SK-N-SH (cell line): Measurements from ENCODE around the gene EIF6.
A peak's percentile ranks its signal among the peaks of the same experiment; 100 is the strongest.

ENCODE experiments used
- CTCF ChIP-seq: fragments of 200-600 bp; sonication (generic); IDR thresholded peaks from 2 replicates; pipeline ENCODE4 v1.6.1; 2017; ENCODE audit warnings: antibody characterized with exemption, mild to moderate bottlenecking, moderate library complexity
- EP300 ChIP-seq, 2 experiments: IDR thresholded peaks; 2 replicates each; pipeline versions ENCODE4 v1.4.0 to v1.6.1; 2012; ENCODE audit warnings: borderline replicate concordance in 1 of 2, low read depth in 1 of 2, low read length in 1 of 2
- FOXJ3 ChIP-seq: sonication (generic); formaldehyde crosslinking; IDR thresholded peaks from 2 replicates; pipeline ENCODE4 v1.5.1; 2020; ENCODE audit warnings: mild to moderate bottlenecking, missing genetic modification reagents
- GABPA ChIP-seq: IDR thresholded peaks from 2 replicates; pipeline ENCODE4 v1.4.0; 2012; ENCODE audit warnings: low read depth, mild to moderate bottlenecking
- IRF3 ChIP-seq: fragments of 150-350 bp; IDR thresholded peaks from 2 replicates; pipeline ENCODE4 v1.6.1; 2016; ENCODE audit warnings: mild to moderate bottlenecking, low read depth, low read length
- JUND ChIP-seq: IDR thresholded peaks from 2 replicates; pipeline ENCODE4 v1.4.0; 2012
- MAX ChIP-seq: IDR thresholded peaks from 2 replicates; pipeline ENCODE4 v1.4.0; 2012; ENCODE audit warnings: low read depth
- POLR2AphosphoS5 ChIP-seq: IDR thresholded peaks from 2 replicates; pipeline ENCODE4 v1.6.1; 2012; ENCODE audit warnings: low read depth, low read length
- RAD21 ChIP-seq: IDR thresholded peaks from 2 replicates; pipeline ENCODE4 v1.6.1; 2012; ENCODE audit warnings: mild to moderate bottlenecking, low read length
- ZBTB33 ChIP-seq: IDR thresholded peaks from 2 replicates; pipeline ENCODE4 v1.4.0; 2012; ENCODE audit warnings: low read depth, borderline replicate concordance
- TF ChIP-seq, protein P1 (sequence below): IDR thresholded peaks from 2 replicates; pipeline ENCODE4 v1.6.1; 2012; ENCODE audit warnings: mild to moderate bottlenecking, low read depth, low read length, moderate library complexity
- TF ChIP-seq, protein P2 (sequence below): IDR thresholded peaks from 2 replicates; pipeline ENCODE4; 2012

DNA sequence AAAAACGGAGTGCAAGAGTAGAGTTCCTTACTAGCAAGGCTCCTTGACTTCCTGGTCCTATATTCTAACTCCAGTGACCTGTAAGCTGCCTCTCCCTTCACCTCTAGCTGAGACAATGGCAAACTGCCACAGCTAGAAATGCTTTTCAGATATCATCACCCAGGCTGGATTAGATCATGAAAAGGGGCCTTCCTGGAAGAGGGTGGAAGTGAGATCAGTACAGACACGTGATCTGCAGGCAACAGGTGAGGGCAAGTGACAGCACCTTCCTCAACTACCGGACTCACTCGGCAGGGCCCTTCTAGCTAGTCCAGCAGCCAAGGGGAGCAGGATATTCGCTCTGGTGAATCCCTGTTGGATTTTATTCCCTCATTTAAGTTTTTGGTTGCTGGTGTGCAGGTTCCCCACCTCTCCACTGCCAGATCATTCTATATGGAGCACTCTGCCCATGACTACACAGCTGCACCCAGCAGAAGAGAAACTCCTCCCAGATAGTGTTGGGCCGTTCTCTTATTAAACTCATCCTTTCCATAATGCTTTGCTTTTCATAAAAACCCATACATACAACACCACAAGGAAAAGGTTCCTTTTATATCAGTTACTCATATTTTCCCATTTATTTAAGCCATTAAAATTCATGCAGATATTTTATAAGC is 34.1 kb upstream of the EIF6 start:
- TF ChIP-seq, protein P1, sequence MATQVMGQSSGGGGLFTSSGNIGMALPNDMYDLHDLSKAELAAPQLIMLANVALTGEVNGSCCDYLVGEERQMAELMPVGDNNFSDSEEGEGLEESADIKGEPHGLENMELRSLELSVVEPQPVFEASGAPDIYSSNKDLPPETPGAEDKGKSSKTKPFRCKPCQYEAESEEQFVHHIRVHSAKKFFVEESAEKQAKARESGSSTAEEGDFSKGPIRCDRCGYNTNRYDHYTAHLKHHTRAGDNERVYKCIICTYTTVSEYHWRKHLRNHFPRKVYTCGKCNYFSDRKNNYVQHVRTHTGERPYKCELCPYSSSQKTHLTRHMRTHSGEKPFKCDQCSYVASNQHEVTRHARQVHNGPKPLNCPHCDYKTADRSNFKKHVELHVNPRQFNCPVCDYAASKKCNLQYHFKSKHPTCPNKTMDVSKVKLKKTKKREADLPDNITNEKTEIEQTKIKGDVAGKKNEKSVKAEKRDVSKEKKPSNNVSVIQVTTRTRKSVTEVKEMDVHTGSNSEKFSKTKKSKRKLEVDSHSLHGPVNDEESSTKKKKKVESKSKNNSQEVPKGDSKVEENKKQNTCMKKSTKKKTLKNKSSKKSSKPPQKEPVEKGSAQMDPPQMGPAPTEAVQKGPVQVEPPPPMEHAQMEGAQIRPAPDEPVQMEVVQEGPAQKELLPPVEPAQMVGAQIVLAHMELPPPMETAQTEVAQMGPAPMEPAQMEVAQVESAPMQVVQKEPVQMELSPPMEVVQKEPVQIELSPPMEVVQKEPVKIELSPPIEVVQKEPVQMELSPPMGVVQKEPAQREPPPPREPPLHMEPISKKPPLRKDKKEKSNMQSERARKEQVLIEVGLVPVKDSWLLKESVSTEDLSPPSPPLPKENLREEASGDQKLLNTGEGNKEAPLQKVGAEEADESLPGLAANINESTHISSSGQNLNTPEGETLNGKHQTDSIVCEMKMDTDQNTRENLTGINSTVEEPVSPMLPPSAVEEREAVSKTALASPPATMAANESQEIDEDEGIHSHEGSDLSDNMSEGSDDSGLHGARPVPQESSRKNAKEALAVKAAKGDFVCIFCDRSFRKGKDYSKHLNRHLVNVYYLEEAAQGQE, result no peak
- TF ChIP-seq CTCF (no peak), POLR2AphosphoS5 (peak; percentile 62; the same call in 1 of the 2 replicates), EP300 (IDR thresholded peaks at IDR 0.05; ENCODE audit: borderline replicate concordance in 1 of 2, low read depth in 1 of 2, low read length in 1 of 2) (peak in 1 of 2 experiments; percentile 81; a peak in 1 of 4 replicates), JUND (peak; percentile 83), FOXJ3 (no peak), RAD21 (no peak), MAX (peak; percentile 82), ZBTB33 (peak; percentile 28; the same call in 1 of the 2 replicates), IRF3 (no peak), GABPA (no peak; the same call in 1 of the 2 replicates)
- TF ChIP-seq, protein P2, sequence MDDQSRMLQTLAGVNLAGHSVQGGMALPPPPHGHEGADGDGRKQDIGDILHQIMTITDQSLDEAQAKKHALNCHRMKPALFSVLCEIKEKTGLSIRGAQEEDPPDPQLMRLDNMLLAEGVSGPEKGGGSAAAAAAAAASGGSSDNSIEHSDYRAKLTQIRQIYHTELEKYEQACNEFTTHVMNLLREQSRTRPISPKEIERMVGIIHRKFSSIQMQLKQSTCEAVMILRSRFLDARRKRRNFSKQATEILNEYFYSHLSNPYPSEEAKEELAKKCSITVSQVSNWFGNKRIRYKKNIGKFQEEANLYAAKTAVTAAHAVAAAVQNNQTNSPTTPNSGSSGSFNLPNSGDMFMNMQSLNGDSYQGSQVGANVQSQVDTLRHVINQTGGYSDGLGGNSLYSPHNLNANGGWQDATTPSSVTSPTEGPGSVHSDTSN, result peak; percentile 67; the same call in 1 of the 2 replicates
